Measurements from ENCODE around the gene RAD51B.

GRCh38 chr14:68291820-68292219 lies 472.2 kb downstream of the RAD51B start:
- no peak for TF ChIP-seq CTCF (IDR thresholded peaks at IDR 0.05)
- no peak for TF ChIP-seq POLR2A (IDR thresholded peaks at IDR 0.05)
- no peak for TF ChIP-seq EP300 (IDR thresholded peaks at IDR 0.05)

All from ovary (tissue), 3 donors.